Measurements from ENCODE around the gene LDLRAD3.

DNA sequence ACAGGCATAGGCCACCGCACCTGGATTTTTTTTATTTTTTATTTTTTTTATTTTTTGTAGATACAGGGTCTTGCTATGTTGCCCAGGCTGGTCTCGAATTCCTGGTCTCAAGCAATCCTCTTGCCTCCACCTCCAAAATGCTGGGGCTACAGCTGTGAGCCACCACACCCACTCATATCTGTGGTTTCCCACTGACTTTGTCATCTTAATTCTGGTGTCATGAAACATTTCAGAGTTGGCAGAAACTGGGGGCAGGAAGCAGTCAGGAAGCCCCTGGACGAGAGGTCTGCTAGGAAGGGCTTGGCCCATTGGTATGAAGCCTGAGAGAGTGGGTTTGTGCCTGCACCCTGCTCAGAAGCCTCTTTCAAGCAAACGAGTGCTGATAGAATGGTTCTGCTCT, 296.3 kb downstream of the LDLRAD3 start:
- TF ChIP-seq CEBPB (IDR thresholded peaks at IDR 0.05), result no peak
- no peak for TF ChIP-seq USF1 (IDR thresholded peaks at IDR 0.05)
- TF ChIP-seq CREB1 (IDR thresholded peaks at IDR 0.05; ENCODE audit: low read depth), result no peak
- TF ChIP-seq, protein P1, sequence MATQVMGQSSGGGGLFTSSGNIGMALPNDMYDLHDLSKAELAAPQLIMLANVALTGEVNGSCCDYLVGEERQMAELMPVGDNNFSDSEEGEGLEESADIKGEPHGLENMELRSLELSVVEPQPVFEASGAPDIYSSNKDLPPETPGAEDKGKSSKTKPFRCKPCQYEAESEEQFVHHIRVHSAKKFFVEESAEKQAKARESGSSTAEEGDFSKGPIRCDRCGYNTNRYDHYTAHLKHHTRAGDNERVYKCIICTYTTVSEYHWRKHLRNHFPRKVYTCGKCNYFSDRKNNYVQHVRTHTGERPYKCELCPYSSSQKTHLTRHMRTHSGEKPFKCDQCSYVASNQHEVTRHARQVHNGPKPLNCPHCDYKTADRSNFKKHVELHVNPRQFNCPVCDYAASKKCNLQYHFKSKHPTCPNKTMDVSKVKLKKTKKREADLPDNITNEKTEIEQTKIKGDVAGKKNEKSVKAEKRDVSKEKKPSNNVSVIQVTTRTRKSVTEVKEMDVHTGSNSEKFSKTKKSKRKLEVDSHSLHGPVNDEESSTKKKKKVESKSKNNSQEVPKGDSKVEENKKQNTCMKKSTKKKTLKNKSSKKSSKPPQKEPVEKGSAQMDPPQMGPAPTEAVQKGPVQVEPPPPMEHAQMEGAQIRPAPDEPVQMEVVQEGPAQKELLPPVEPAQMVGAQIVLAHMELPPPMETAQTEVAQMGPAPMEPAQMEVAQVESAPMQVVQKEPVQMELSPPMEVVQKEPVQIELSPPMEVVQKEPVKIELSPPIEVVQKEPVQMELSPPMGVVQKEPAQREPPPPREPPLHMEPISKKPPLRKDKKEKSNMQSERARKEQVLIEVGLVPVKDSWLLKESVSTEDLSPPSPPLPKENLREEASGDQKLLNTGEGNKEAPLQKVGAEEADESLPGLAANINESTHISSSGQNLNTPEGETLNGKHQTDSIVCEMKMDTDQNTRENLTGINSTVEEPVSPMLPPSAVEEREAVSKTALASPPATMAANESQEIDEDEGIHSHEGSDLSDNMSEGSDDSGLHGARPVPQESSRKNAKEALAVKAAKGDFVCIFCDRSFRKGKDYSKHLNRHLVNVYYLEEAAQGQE (IDR thresholded peaks at IDR 0.05; ENCODE audit: low read depth), result no peak
- TF ChIP-seq RAD21 (IDR thresholded peaks at IDR 0.05; ENCODE audit: low read depth), result no peak
- no peak for TF ChIP-seq TAF1 (IDR thresholded peaks at IDR 0.05; ENCODE audit: low read depth)
- TF ChIP-seq YY1 (IDR thresholded peaks at IDR 0.05; ENCODE audit: low read depth), result no peak
- no peak for TF ChIP-seq EP300 (IDR thresholded peaks at IDR 0.05; ENCODE audit: borderline replicate concordance)
- TF ChIP-seq MAX (IDR thresholded peaks at IDR 0.05), result no peak
- TF ChIP-seq EGR1 (IDR thresholded peaks at IDR 0.05), result no peak
- no peak for TF ChIP-seq TCF12 (IDR thresholded peaks at IDR 0.05; ENCODE audit: low read depth)
